ENCODE measurements around the gene SPDYE18.
"Not testable (repeated sequence)": the region's sequence is repeated elsewhere in the genome, so short reads cannot be mapped to it uniquely, and the experiment has no call there.

Gene SPDYE18, protein sequence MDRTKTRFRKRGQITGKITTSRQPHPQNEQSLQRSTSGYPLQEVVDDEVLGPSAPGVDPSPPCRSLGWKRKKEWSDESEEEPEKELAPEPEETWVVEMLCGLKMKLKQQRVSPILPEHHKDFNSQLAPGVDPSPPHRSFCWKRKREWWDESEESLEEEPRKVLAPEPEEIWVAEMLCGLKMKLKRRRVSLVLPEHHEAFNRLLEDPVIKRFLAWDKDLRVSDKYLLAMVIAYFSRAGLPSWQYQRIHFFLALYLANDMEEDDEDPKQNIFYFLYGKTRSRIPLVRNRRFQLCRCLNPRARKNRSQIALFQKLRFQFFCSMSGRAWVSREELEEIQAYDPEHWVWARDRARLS

DNA sequence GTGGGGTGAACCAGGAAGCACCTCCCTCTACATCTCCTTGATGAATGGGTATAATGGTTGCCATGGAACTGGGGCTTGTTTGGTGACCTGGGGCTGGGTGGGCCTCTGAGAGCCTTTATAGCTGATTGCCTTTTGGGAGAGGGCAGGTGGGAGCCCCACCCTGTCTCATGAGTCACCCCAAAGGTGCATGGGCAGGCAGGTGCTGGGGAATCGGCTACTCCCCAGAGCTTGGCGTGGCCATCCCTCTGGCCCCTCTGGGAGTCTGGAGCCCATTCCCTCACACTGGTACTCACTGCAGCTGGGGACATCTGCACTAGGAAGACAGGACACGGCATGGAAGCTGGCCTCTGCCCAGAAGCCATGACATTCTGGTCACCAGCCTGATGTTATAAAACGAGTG, at the start of gene SPDYE18:
Gene SPDYE18, minus strand, starts transcription at position 2 of the 400 bp plus-strand sequence. CDS start 2,046 bp downstream, outside the sequence.
- not testable (repeated sequence) for DNase-seq (ENCODE audit: low spot score)

DNA sequence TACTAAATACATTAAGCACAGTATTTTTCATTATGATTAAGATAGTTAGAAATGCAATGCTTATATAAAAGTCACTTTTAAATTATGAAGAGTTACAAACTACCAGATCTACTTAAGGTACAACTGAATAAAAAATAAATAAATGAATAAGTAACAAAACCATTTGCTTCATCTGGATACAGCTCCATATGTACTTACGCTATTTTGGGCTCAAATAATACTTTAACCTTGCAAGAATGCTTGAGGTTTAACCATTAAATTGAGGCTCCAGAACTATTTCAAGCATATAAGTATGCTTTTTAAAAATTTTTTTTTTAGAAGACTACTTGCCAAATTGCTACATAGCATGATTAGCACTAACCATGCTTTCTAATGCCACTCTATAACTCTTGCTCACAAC, 46.0 kb upstream of the SPDYE18 start:
- not testable (repeated sequence) for DNase-seq (ENCODE audit: low spot score)

DNA sequence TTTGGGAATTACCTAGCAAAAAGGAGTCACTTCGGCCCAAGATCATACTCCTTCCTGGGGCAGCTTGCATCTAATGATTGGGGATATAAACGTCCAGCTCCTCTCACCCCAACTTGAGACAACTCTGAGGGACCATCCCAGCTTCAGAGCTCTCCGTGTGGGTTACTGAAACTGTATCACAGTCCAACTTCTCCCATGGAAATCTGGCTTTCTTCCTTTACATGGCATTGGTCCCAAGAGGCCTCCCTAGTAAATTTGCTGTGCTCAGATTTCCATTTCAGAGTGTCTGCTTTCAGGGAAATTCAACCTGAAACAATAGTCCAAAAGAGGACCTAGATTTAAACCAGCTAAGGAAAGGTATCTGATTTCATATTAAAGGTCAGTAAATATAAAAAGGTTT, 45.3 kb upstream of the SPDYE18 start:
- DNase-seq (ENCODE audit: low spot score) = not testable (repeated sequence)

DNA sequence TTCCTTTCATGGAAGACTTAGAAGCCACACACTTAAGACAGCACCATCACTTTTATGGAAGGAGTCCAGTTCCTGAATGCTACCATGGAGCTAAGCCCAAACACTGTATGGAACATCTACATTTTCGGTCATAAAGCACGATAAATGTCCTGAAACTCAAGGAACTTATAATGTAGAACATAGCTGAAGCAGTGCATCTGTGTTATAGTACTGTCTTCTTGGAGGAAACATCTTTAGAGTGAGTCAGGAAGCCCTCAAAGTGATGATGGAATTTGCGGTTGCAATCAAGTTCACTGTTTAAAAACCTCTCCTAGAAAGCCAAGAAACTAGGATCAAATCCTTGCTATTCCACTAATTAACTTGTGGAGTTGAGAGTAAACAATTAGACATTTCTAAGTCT, 43.5 kb upstream of the SPDYE18 start:
- not testable (repeated sequence) for DNase-seq (ENCODE audit: low spot score)

GRCh38 chr7:77102671-77103070, 40.3 kb upstream of the SPDYE18 start:
- not testable (repeated sequence) for DNase-seq (ENCODE audit: low spot score)

DNA sequence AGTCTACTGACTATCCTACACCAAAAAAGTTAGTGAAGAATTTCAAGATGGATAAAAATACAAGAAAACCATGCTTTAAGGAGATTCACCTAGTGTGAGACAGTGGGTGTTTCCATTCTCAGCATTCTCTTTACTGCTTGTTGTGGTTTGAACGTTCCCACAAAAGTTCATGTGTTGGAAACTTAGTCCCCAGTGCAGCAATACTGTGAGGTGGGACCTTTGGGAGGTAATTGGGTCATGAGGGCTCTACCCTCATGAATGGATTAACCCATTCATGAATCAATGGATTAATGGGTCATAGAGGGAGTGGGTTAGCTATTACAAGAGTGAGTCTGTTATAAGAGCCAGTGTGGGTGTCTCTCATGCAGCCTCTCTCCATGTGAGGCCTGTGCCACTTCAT, 38.8 kb upstream of the SPDYE18 start:
- DNase-seq (ENCODE audit: low spot score) = not testable (repeated sequence)

GRCh38 chr7:77100501-77100900, 38.1 kb upstream of the SPDYE18 start:
- not testable (repeated sequence) for DNase-seq (ENCODE audit: low spot score)

DNA sequence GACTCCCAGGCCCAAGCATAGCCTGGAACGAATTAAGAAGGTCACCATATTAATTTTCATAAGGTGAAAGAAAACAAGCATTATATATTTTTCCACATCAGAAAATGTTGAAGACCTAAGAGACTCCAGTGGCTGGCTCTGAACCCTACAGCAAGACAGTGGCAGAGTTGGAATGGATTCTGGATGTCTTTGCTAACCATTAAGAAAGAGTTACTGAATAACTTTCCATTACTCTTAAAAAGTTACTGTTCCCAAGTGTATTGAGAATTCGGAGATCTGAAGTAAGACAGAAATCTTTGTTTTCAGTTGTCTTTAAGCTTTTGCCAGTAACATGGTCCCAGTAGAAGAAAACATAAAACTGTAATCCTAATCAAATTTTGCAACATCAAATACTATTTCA, 29.9 kb upstream of the SPDYE18 start:
- not testable (repeated sequence) for DNase-seq (ENCODE audit: low spot score)

GRCh38 chr7:77082192-77082591, 19.8 kb upstream of the SPDYE18 start:
- not testable (repeated sequence) for DNase-seq (ENCODE audit: low spot score)

DNA sequence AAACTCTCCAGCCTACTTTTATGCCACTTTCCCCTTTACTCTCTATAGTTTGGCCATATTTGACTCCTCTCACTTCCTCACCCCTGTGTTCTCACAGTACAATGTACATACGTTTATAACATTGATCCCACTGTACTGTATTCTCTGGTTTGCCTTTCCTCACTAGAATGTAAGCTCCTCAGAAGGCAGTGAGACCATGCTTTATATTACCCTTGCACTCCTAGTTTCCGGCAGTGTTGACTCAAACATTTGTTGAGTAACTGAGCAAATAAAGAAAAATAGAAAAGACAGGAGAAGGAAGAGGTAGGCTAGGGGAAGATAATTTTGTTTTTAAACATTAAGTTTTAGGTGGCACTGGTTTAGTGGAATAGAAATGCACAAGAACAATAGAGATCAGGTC, 17.9 kb upstream of the SPDYE18 start:
- not testable (repeated sequence) for DNase-seq (ENCODE audit: low spot score)

DNA sequence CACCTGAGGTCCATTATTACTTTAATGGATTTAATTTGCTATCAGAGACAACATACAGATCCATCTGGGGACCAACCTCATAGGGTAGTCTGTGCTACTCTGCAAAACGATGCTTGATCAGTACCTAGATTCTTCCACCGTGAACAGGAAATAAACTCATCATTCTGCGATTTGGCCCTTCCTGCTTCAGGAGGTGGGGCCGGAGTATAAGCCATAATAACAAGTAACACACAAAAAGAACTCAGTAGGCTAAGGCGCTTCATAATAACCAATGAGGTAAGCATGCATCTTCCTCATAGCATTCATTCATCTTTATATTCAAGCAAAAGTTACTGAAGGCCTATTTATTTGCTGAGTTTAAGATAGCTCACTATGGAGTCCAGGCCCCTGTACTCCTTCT, 17.3 kb upstream of the SPDYE18 start:
- DNase-seq (ENCODE audit: low spot score) = not testable (repeated sequence)

- DNase-seq (ENCODE audit: low spot score) = not testable (repeated sequence)
These were observed 16.8 kb upstream of the SPDYE18 start for GRCh38 chr7:77079112-77079511.

DNA sequence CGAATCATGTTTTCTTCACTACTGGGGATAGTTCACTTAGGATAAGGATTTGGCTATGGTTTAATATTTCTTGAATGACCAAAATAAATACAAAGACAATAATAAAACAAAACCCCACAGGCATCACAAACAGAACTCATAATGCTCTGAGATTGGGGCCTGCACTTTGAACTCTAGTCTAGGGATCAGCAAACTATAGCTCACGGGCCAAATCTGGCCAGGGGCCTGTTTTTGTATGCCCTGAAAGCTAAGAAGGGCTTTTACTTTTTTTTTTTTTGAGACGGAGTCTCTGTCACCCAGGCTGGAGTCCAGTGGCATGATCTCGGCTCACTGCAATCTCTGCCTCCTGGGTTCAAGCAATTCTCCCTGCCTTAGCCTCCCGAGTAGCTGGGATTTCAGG, 14.7 kb upstream of the SPDYE18 start:
- not testable (repeated sequence) for DNase-seq (ENCODE audit: low spot score)

DNA sequence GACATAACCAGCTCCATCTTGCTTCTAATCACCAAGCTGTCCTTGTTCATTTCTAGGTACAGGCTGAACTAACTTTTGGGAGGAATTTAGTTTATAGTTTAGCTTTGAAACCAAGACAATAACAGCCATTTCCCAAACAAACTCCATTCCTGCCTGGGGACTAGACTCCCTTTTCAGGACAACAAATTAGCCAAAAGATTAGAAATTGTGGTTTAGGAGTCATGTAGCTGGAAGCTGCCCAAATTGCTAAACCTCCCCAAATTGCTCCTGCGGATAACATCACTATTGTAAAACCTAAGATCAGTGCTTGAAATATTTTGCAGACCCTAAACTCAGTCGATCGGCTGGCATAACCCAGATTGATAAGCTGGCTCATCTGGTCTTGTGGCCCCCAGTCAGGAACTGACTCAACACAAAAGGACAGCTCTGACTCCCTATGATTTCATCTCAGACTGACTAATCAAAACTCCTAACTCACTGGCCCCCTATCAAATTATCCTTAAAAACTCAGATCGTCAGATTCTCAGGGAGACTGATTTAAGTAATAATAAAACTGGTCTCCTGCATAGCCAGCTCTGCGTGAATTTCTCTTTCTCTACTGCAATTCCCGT, 12.5 kb upstream of the SPDYE18 start:
- peak; percentile 1 for DNase-seq (ENCODE audit: low spot score)

DNA sequence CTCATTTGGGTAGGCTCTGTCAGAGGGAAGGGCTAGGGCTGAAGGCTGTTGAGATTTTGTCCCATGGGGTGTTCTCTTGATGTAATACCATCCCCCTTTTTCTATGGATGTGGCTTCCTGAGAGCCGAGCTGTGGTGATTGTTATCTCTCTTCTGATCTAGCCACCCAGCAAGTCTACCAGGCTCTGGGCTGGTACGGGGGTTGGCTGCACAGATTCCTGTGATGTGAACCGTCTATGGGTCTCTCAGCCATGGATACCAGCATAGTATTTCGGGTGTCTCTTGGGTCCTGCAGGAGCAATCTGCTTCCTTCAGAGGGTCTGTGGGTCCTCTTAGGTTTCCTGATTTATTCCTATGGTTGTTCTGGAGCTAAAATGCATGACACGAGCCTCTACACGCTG, 8.8 kb upstream of the SPDYE18 start:
- DNase-seq (ENCODE audit: low spot score) = not testable (repeated sequence)

- not testable (repeated sequence) for DNase-seq (ENCODE audit: low spot score)
These were observed 3.5 kb upstream of the SPDYE18 start for GRCh38 chr7:77065869-77066268.

GRCh38 chr7:77063732-77064131, 1.4 kb upstream of the SPDYE18 start:
- DNase-seq (ENCODE audit: low spot score) = not testable (repeated sequence)

GRCh38 chr7:77032261-77032660, 30.1 kb downstream of the SPDYE18 start, which contains the start of gene SPDYE17:
TSS of gene SPDYE17 (minus strand) at chr7:77032361. CDS start at chr7:77030570, 1,791 bp downstream.
- DNase-seq (ENCODE audit: low spot score) = not testable (repeated sequence)

DNA sequence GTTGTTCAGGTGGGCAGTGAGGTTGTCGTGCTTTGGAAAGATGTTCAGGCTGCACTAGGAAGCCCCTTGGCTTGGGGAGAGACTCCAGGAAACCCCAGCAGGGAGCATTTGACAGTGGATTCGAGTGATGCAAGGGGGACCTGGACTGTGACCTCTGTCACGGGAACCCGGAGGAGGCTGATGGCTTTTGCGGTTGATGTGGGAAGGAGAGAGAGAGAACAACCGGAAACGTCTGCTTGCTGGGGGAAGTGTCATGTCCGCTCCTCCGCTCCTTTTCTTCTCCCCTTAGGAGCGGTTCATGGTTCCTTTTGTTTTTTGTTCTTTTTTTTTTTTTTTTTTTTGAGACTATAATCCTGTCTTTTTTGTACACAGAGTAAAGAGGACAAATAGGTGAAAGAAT, 36.0 kb downstream of the SPDYE18 start:
- DNase-seq (ENCODE audit: low spot score) = not testable (repeated sequence)

- not testable (repeated sequence) for DNase-seq (ENCODE audit: low spot score)
These were observed 52.2 kb downstream of the SPDYE18 start for GRCh38 chr7:77010074-77010680.

DNA sequence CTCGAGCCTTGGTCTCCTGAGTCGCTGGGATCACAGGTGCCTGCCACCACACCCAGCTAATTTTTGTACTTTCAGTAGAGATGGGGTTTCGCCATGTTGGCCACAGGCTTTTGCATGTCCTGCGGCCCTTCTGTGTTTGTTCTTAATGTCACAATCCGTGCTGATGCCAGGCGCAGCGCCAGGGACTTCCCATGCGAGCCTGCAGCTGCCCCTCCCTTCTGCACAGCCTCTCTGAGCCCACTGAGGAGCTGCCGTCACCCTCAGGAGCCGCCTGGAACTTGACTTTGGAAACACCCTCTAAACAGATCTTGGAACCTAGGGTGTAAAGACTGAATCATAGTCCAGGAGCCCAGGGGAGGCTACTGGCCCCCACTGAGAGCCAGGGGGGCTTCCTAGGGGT, 54.4 kb downstream of the SPDYE18 start:
- DNase-seq (ENCODE audit: low spot score) = not testable (repeated sequence)
